GM19351 (cell line): ENCODE results near the gene ZIC5.

Source experiments
- ATAC-seq: cut with Tn5 transposase; IDR thresholded peaks from one replicate; pipeline ENCODE4 v1.9.1; 2021; ENCODE audit warnings: mild to moderate bottlenecking, moderate library complexity; ENCODE audit not compliant: unreplicated experiment

The ZIC5 gene

GRCh38 chr13:99971576-99972189 is at the start of gene ZIC5:
Gene ZIC5, minus strand, starts transcription at chr13:99971767. Its CDS starts 164 bp downstream, at chr13:99971603.
- no peak for ATAC-seq

- ATAC-seq, result no peak
These were observed 48.3 kb upstream of the ZIC5 start for GRCh38 chr13:100019780-100020356.

- ATAC-seq, result no peak
These were observed 43.1 kb upstream of the ZIC5 start for GRCh38 chr13:100014621-100015020.

GRCh38 chr13:99998261-99998660 is 26.7 kb upstream of the ZIC5 start:
- no peak for ATAC-seq

GRCh38 chr13:99997702-99998214 is 26.2 kb upstream of the ZIC5 start:
- no peak for ATAC-seq

GRCh38 chr13:99996381-99996973 is 24.9 kb upstream of the ZIC5 start:
- ATAC-seq, result no peak

GRCh38 chr13:99995589-99996380 is 24.2 kb upstream of the ZIC5 start:
- ATAC-seq, result no peak

GRCh38 chr13:99995104-99995588 is 23.6 kb upstream of the ZIC5 start:
- no peak for ATAC-seq

- no peak for ATAC-seq
These were observed 23.1 kb upstream of the ZIC5 start for GRCh38 chr13:99994638-99995020.

- no peak for ATAC-seq
These were observed 22.4 kb upstream of the ZIC5 start for GRCh38 chr13:99993660-99994637.

GRCh38 chr13:99992949-99993351 is 21.4 kb upstream of the ZIC5 start:
- no peak for ATAC-seq

- ATAC-seq, result no peak
These were observed 20.5 kb upstream of the ZIC5 start for GRCh38 chr13:99991828-99992775.

- no peak for ATAC-seq
These were observed 19.7 kb upstream of the ZIC5 start for GRCh38 chr13:99991013-99991827.

- no peak for ATAC-seq
These were observed 18.8 kb upstream of the ZIC5 start for GRCh38 chr13:99990126-99990977.

GRCh38 chr13:99989276-99990125 is 17.9 kb upstream of the ZIC5 start:
- ATAC-seq, result no peak

GRCh38 chr13:99988529-99989275 is 17.1 kb upstream of the ZIC5 start:
- ATAC-seq, result no peak
